Panc1 (cell line): ENCODE measurements around the gene SNX1. TPM values are rescaled to one million over a fixed set of nuclear protein-coding genes. Genes with fewer than 3 reads are reported as not detected.
"Not testable (repeated sequence)": the region's sequence is repeated elsewhere in the genome, so short reads cannot be mapped to it uniquely, and the experiment has no call there.

Source experiments
- ATAC-seq: fragments of 200-7000 bp; cut with Tn5 transposase; 2 replicates; pipeline ENCODE4 v1.9.1; 2020; ENCODE audit warnings: mild to moderate bottlenecking, moderate library complexity
- BruUV-seq: library from RNA; stranded (reverse); fragments of 400-500 nt; replicated peaks from 2 replicates; lab custom pipeline; 2021; lab: Mats Ljungman, UMichigan
- CTCF ChIA-PET: fragments of 300-600 bp; sonication (Branson Sonifier 250); formaldehyde crosslinking; loops from one replicate; lab custom pipeline; 2022; ENCODE audit warnings: antibody characterized with exemption; lab: Charles Lee
- POLR2A ChIA-PET: fragments of 300-600 bp; sonication (Branson Sonifier 250); formaldehyde crosslinking; loops from one replicate; lab custom pipeline; 2022; ENCODE audit warnings: antibody characterized with exemption; lab: Charles Lee
- DNase-seq: peaks from one replicate; pipeline ENCODE4 v3.0.0-alpha.2; 2010; ENCODE audit warnings: low read depth, low spot score
- H3K27ac ChIP-seq: 2 replicates; pipeline ENCODE4 v1.5.1; 2011; ENCODE audit warnings: mild to moderate bottlenecking, low read length, inconsistent platforms
- H3K27me3 ChIP-seq: fragments of 200-500 bp; sonication (Bioruptor generic); 2 replicates; pipeline ENCODE4 v1.6.0; 2014; ENCODE audit warnings: low read length, inconsistent platforms; ENCODE audit not compliant: control insufficient read depth, insufficient read depth
- H3K36me3 ChIP-seq: fragments of 200-500 bp; sonication (Bioruptor generic); 2 replicates; pipeline ENCODE4 v1.5.1; 2014; ENCODE audit warnings: inconsistent platforms, mild to moderate bottlenecking, low read length, moderate library complexity; ENCODE audit not compliant: control insufficient read depth, insufficient read depth
- H3K4me1 ChIP-seq: 2 replicates; pipeline ENCODE4 v1.5.1; 2011; ENCODE audit warnings: inconsistent platforms, mild to moderate bottlenecking, low read length, moderate library complexity; ENCODE audit not compliant: control insufficient read depth, insufficient read depth
- H3K4me3 ChIP-seq, 2 experiments: 2 replicates each; pipeline ENCODE4 v1.5.1; 2011 to 2012; ENCODE audit warnings: low read depth in 2 of 2, low read length in 2 of 2, mild to moderate bottlenecking in 2 of 2, inconsistent platforms in 1 of 2, moderate library complexity in 1 of 2
- H3K9me3 ChIP-seq: fragments of 200-500 bp; sonication (Bioruptor generic); 2 replicates; pipeline ENCODE4 v1.5.1; 2014; ENCODE audit warnings: low read depth, mild to moderate bottlenecking, inconsistent platforms, low read length, moderate library complexity; ENCODE audit not compliant: control insufficient read depth, insufficient read depth
- CTCF ChIP-seq: fragments of 450-650 bp; IDR thresholded peaks from 2 replicates; pipeline ENCODE4 v1.5.1; 2017; ENCODE audit warnings: mild to moderate bottlenecking
- POLR2AphosphoS5 ChIP-seq: IDR thresholded peaks from 2 replicates; pipeline ENCODE4 v1.6.1; 2012; ENCODE audit warnings: mild to moderate bottlenecking, low read depth, low read length, moderate library complexity
- REST ChIP-seq, 2 experiments: IDR thresholded peaks; 2 replicates each; pipeline ENCODE4 v1.6.1; 2011 to 2012; ENCODE audit warnings: low read depth in 2 of 2, control low read depth in 1 of 2, low read length in 1 of 2, mild to moderate bottlenecking in 1 of 2, moderate library complexity in 1 of 2; ENCODE audit not compliant: insufficient read depth in 1 of 2
- SIN3A ChIP-seq: IDR thresholded peaks from 2 replicates; pipeline ENCODE4 v1.6.1; 2012; ENCODE audit warnings: low read depth, mild to moderate bottlenecking, low read length, moderate library complexity, borderline replicate concordance; ENCODE audit not compliant: insufficient read depth
- TCF7L2 ChIP-seq: IDR thresholded peaks from 2 replicates; pipeline ENCODE4 v1.6.1; 2011; ENCODE audit warnings: mild to moderate bottlenecking, low read depth, low read length, inconsistent platforms
- in situ Hi-C: cut with HindIII; loops from 2 replicates; pipeline ENCODE4 v1.10.0; 2016; ENCODE audit warnings: low sequenced_read_pairs, low pct_unique_long_range_greater_than_20kb
- intact Hi-C: fragments of 100-400 bp; cut with micrococcal nuclease; formaldehyde crosslinking; loops from one replicate; pipeline ENCODE4 v1.10.0; 2022; ENCODE audit not compliant: unreplicated experiment
- total RNA-seq: library from RNA; stranded (reverse); gene quantifications from one replicate; pipeline ENCODE4 v1.2.1, GENCODE V29; 2021; ENCODE audit not compliant: unreplicated experiment

The SNX1 gene
- total RNA-seq, 1 experiment from 2014 or later = 96.2 TPM

GRCh38 chr15:64117759-64118487 is 22.1 kb downstream of the SNX1 start:
- no peaks in the 10 kb centered on the region for H3K27me3 ChIP-seq
- DNase-seq (no peak), ATAC-seq (no peak)
- H3K9me3 ChIP-seq = no peaks in the 10 kb centered on the region
- no TSS peak for BruUV-seq
- in situ Hi-C loops = no loop called here
- intact Hi-C loops = no loop called here
- CTCF ChIA-PET = no interaction called here
- no peaks in the 10 kb centered on the region for H3K4me1 ChIP-seq
- H3K27ac ChIP-seq = no peak overlapping the region
- no peak for TF ChIP-seq SIN3A
- no peak for TF ChIP-seq CTCF
- no peak for TF ChIP-seq POLR2AphosphoS5
- no peak for TF ChIP-seq REST (IDR thresholded peaks at IDR 0.05; ENCODE audit: insufficient read depth in 1 of 2, low read depth in 2 of 2, low read length in 1 of 2)
- no peak for TF ChIP-seq TCF7L2
- peaks cover 12% of the 10 kb centered on the region; the same call in 1 of the 2 replicates for H3K36me3 ChIP-seq
- H3K4me3 ChIP-seq = no peak overlapping the region
- POLR2A ChIA-PET = no interaction called here

- ATAC-seq, H3K36me3 ChIP-seq, intact Hi-C loops, H3K27me3 ChIP-seq, BruUV-seq, H3K9me3 ChIP-seq, H3K4me1 ChIP-seq, DNase-seq, POLR2A ChIA-PET, CTCF ChIA-PET, in situ Hi-C loops, H3K4me3 ChIP-seq, H3K27ac ChIP-seq: not testable (repeated sequence)
Measured at GRCh38 chr15:64120322-64120721, 24.5 kb downstream of the SNX1 start.

- ChIA-PET CTCF (interaction anchor here (0.7 kb wide), 1 partner anchor 10 kb away, joined by 4 read pairs; no protein-coding TSS in a partner anchor), POLR2A (no interaction called here)
- no peak overlapping the region for H3K4me3 ChIP-seq
- no peak for DNase-seq
- in situ Hi-C loops (no loop called here), intact Hi-C loops (no loop called here)
- peaks cover 7% of the 10 kb centered on the region; the same call in 1 of the 2 replicates for H3K36me3 ChIP-seq
- ATAC-seq = no peak
- H3K27me3 ChIP-seq = no peaks in the 10 kb centered on the region
- BruUV-seq = no TSS peak
- H3K9me3 ChIP-seq = no peaks in the 10 kb centered on the region
- TF ChIP-seq CTCF = no peak
- TF ChIP-seq SIN3A = no peak
- no peak for TF ChIP-seq REST (IDR thresholded peaks at IDR 0.05; ENCODE audit: insufficient read depth in 1 of 2, low read depth in 2 of 2, low read length in 1 of 2)
- TF ChIP-seq TCF7L2 = no peak
- TF ChIP-seq POLR2AphosphoS5 = no peak
- H3K4me1 ChIP-seq = no peaks in the 10 kb centered on the region
- H3K27ac ChIP-seq = no peak overlapping the region
Measured at GRCh38 chr15:64121614-64122013, 25.8 kb downstream of the SNX1 start.
